ENCODE data around the gene FUS. TPM values are rescaled to one million over a fixed set of nuclear protein-coding genes. Genes with fewer than 3 reads are reported as not detected.
"Not testable (repeated sequence)": the region's sequence is repeated elsewhere in the genome, so short reads cannot be mapped to it uniquely, and the experiment has no call there.

FUS gene
- total RNA-seq, 4 donors from 2014 or later, result 52.5 to 121 (median 58.9) TPM

DNA sequence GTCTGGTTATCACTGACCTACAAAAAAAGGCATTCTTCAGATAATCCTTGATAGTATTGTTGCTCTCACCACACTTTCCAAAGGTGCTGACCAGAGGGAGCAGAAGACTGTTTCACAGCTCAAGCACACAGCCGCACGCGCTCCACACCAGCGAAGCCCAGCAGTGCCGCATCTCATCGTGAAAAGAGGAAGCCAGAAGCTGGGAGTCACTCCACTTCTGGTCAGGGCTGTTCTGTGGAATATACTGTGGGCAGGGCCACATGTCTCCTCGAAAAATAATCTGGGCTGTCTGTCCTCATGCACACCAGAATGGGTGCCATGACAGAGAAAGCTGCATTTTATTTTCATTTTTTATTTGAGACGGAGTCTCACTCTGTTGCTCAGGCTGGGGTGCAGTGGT is 22.8 kb upstream of the FUS start:
- Histone ChIP-seq H3K27me3 (no peaks in the 10 kb centered on the region), H3K27ac (no peak overlapping the region), H3K36me3 (no peaks in the 10 kb centered on the region), H3K4me3 (no peak overlapping the region), H3K4me1 (no peaks in the 10 kb centered on the region), H3K9me3 (no peaks in the 10 kb centered on the region)
- TF ChIP-seq EP300 (IDR thresholded peaks at IDR 0.05) (no peak), POLR2A (IDR thresholded peaks at IDR 0.05) (no peak), POLR2AphosphoS5 (IDR thresholded peaks at IDR 0.05) (no peak)
- TF ChIP-seq, protein P1, sequence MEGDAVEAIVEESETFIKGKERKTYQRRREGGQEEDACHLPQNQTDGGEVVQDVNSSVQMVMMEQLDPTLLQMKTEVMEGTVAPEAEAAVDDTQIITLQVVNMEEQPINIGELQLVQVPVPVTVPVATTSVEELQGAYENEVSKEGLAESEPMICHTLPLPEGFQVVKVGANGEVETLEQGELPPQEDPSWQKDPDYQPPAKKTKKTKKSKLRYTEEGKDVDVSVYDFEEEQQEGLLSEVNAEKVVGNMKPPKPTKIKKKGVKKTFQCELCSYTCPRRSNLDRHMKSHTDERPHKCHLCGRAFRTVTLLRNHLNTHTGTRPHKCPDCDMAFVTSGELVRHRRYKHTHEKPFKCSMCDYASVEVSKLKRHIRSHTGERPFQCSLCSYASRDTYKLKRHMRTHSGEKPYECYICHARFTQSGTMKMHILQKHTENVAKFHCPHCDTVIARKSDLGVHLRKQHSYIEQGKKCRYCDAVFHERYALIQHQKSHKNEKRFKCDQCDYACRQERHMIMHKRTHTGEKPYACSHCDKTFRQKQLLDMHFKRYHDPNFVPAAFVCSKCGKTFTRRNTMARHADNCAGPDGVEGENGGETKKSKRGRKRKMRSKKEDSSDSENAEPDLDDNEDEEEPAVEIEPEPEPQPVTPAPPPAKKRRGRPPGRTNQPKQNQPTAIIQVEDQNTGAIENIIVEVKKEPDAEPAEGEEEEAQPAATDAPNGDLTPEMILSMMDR (IDR thresholded peaks at IDR 0.05), result no peak
- 39% methylated on average over 8 of the region's 8 CpGs for WGBS
- DNase-seq (ENCODE audit: low spot score in 2 of 2), result no peak

DNA sequence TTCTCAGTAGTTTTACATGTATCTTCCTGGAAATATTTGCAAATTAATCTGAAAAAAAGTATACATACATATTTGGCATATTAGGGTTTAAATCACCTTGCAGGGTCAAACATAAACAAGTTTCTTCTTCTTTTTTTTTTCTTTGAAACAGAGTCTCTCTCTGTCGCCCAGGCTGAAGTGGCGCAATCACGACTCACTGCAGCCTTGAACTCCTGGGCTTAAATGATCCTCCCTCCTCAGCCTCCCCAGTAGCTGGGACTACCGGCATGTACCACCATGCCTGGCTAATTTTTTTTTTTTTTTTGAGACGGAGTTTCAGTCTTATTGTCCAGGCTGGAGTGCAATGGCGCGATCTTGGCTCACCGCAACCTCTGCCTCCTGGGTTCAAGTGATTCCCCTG is 12.6 kb upstream of the FUS start:
- Histone ChIP-seq H3K27ac (no peak overlapping the region), H3K36me3 (no peaks in the 10 kb centered on the region), H3K9me3 (no peaks in the 10 kb centered on the region), H3K27me3 (no peaks in the 10 kb centered on the region), H3K4me3 (no peak overlapping the region), H3K4me1 (no peaks in the 10 kb centered on the region)
- TF ChIP-seq POLR2AphosphoS5 (IDR thresholded peaks at IDR 0.05), result no peak
- TF ChIP-seq POLR2A (IDR thresholded peaks at IDR 0.05), result no peak
- TF ChIP-seq EP300 (IDR thresholded peaks at IDR 0.05), result no peak
- TF ChIP-seq, protein P1 (IDR thresholded peaks at IDR 0.05), result no peak
- no peak for DNase-seq (ENCODE audit: low spot score in 2 of 2)
- WGBS, result 90% methylated on average over 8 of the region's 8 CpGs

DNA sequence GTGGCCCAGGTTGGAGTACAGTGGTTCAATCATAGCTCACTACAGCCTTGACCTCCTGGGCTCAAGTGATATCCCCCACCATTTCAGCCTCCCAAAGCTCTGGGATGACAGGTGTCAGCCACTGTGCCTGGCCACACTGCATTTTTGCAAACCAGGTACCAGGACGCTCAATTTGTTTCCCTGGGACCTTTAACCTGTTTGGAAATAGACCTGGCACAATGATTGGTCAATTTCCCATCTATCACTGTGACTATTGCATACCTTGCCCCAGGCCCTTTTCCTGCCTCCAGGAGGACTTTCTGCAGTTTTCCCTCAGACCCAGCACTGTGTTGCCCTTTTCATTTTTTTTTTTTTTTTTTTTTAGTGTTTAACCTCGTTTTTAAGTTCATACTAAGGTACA is 11.1 kb upstream of the FUS start:
- Histone ChIP-seq H3K4me3 (no peak overlapping the region), H3K9me3 (no peaks in the 10 kb centered on the region)
- WGBS, result 71% methylated on average over 2 of the region's 2 CpGs

DNA sequence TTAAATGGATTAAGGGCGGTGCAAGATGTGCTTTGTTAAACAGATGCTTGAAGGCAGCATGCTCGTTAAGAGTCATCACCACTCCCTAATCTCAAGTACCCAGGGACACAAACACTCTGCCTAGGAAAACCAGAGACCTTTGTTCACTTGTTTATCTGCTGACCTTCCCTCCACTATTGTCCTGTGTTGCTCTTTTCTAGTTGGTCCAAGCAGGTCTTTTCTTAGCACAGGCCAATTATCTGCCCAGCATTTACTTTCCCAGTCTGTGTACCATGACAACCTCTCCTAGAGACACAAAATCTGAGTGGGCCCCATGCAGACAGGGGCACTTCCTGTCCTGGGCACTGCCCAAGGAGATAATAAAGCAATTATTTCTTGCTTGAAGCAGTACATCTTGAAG is 9.9 kb upstream of the FUS start:
- WGBS, result 25% methylated on average over 1 of the region's 2 CpGs
- H3K27ac ChIP-seq; DNase-seq (ENCODE audit: low spot score in 2 of 2); H3K4me1 ChIP-seq; H3K9me3 ChIP-seq; H3K36me3 ChIP-seq; H3K4me3 ChIP-seq; H3K27me3 ChIP-seq: not testable (repeated sequence)

More for the DNA sequence above, 11.1 kb upstream of the FUS start:
- no peak for DNase-seq (ENCODE audit: low spot score in 2 of 2)
- no peaks in the 10 kb centered on the region for H3K27me3 ChIP-seq
- H3K27ac ChIP-seq, result no peak overlapping the region
- TF ChIP-seq EP300 (IDR thresholded peaks at IDR 0.05) (no peak), POLR2A (IDR thresholded peaks at IDR 0.05) (no peak), POLR2AphosphoS5 (IDR thresholded peaks at IDR 0.05) (no peak)
- TF ChIP-seq, protein P1 (IDR thresholded peaks at IDR 0.05), result no peak
- H3K36me3 ChIP-seq, result no peaks in the 10 kb centered on the region
- no peaks in the 10 kb centered on the region for H3K4me1 ChIP-seq

DNA sequence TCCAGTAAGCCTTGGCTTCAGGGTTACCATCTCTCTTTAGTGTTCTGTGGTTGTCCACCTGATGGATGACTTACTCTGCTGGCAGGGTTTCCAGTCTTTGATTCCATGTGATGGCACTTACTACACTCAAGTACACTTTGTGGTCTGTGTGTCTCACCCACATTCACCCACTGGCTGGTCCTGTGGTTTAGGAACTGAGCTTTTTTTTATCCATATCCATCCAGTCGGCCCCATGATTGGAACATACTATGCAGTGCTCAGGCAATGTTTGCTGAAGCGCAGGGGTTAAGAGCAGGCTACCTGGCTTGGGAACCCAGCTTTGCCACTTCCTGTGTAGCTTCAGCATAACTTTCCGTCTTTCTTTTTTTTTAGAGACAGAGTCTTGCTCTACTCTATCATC is 2.8 kb upstream of the FUS start:
- 70% methylated on average over 3 of the region's 3 CpGs for WGBS

More for the DNA sequence above, 2.8 kb upstream of the FUS start:
- Histone ChIP-seq H3K9me3 (no peaks in the 10 kb centered on the region), H3K36me3 (no peaks in the 10 kb centered on the region), H3K4me3 (no peak overlapping the region), H3K4me1 (peaks cover 23% of the 10 kb centered on the region), H3K27ac (no peak overlapping the region), H3K27me3 (no peaks in the 10 kb centered on the region)
- DNase-seq (ENCODE audit: low spot score in 2 of 2), result no peak
- TF ChIP-seq, protein P1 (IDR thresholded peaks at IDR 0.05), result no peak
- TF ChIP-seq POLR2AphosphoS5 (IDR thresholded peaks at IDR 0.05), result no peak
- no peak for TF ChIP-seq EP300 (IDR thresholded peaks at IDR 0.05)

Data from suprapubic skin (tissue), 4 donors.